Cerebellar nuclear complex (tissue), 1 donor: ENCODE results near the gene DNMT3L.
"Not testable (repeated sequence)": the region's sequence is repeated elsewhere in the genome, so short reads cannot be mapped to it uniquely, and the experiment has no call there.

Source experiments
- DNase-seq, 2 experiments: peaks; one replicate each; lab custom pipeline; 2025; lab: John Stamatoyannopoulos, UW

Gene DNMT3L

GRCh38 chr21:44261675-44262295, at the start of gene DNMT3L:
Gene DNMT3L (minus strand): TSS chr21:44261897. CDS start chr21:44261259, 638 bp downstream.
- DNase-seq = no peak

- no peak for DNase-seq
Observed at GRCh38 chr21:44310628-44311507, 49.2 kb upstream of the DNMT3L start.

GRCh38 chr21:44306936-44307704, 45.4 kb upstream of the DNMT3L start:
- no peak for DNase-seq

- no peak for DNase-seq
Observed at GRCh38 chr21:44305691-44306090, 44.0 kb upstream of the DNMT3L start.

- DNase-seq = no peak
Observed at GRCh38 chr21:44304877-44305293, 43.2 kb upstream of the DNMT3L start.

- DNase-seq = no peak
Observed at GRCh38 chr21:44304011-44304616, 42.4 kb upstream of the DNMT3L start.

GRCh38 chr21:44303490-44303981, 41.8 kb upstream of the DNMT3L start:
- no peak for DNase-seq

GRCh38 chr21:44302573-44303401, 41.1 kb upstream of the DNMT3L start:
- DNase-seq = not testable (repeated sequence)

- DNase-seq = no peak
Observed at GRCh38 chr21:44301961-44302406, 40.3 kb upstream of the DNMT3L start.

GRCh38 chr21:44301141-44301540, 39.4 kb upstream of the DNMT3L start:
- DNase-seq = no peak

- no peak for DNase-seq
Observed at GRCh38 chr21:44300262-44300959, 38.7 kb upstream of the DNMT3L start.

GRCh38 chr21:44299458-44300261, 38.0 kb upstream of the DNMT3L start, which contains the start of gene PFKL:
Gene PFKL (plus strand): TSS chr21:44300053. CDS start chr21:44300106, 53 bp downstream.
- DNase-seq = no peak

GRCh38 chr21:44299085-44299457, 37.4 kb upstream of the DNMT3L start:
- no peak for DNase-seq

- no peak for DNase-seq
Observed at GRCh38 chr21:44298301-44298700, 36.6 kb upstream of the DNMT3L start.

- peak; percentile 10 to 17 for DNase-seq
Observed at GRCh38 chr21:44297525-44298290, 36.0 kb upstream of the DNMT3L start.

GRCh38 chr21:44296916-44297315, 35.2 kb upstream of the DNMT3L start:
- no peak for DNase-seq

GRCh38 chr21:44296103-44296519, 34.4 kb upstream of the DNMT3L start:
- DNase-seq = no peak

- no peak for DNase-seq
Observed at GRCh38 chr21:44295646-44296045, 33.9 kb upstream of the DNMT3L start.
